ENCODE results near the gene ZDHHC8. TPM values are rescaled to one million over a fixed set of nuclear protein-coding genes. Genes with fewer than 3 reads are reported as not detected.

ZDHHC8 gene
- total and polyA plus RNA-seq, 2 donors (not counting 1 experiment from before 2014, with no cell fraction given), result 94.4 to 96.9 TPM

DNA sequence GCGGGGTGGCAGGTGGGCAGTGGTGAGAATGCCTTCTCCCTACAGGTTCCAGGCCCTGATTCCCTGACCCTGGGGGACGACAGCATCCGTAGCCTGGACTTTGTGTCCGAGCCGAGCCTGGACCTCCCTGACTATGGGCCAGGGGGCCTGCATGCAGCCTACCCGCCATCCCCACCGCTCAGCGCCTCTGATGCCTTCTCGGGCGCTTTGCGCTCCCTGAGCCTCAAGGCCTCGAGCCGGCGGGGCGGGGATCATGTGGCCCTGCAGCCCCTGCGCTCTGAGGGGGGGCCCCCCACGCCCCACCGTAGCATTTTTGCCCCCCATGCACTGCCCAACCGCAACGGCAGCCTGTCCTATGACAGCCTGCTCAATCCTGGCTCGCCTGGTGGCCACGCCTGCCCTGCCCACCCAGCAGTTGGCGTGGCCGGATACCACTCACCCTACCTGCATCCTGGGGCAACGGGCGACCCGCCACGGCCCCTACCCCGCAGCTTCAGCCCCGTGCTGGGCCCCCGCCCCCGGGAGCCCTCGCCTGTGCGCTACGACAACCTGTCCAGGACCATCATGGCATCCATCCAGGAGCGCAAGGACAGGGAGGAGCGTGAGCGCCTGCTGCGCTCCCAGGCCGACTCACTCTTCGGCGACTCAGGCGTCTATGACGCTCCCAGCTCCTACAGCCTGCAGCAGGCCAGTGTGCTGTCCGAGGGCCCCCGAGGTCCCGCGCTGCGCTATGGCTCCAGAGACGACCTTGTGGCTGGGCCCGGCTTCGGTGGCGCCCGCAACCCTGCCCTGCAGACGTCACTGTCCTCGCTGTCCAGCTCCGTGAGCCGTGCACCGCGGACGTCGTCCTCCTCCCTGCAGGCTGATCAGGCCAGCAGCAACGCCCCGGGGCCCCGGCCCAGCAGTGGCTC, 11.4 kb downstream of the ZDHHC8 start:
- no peak for ATAC-seq (ENCODE audit: low read depth)
- Histone ChIP-seq H3K36me3 (replicated peaks in 1 of 2; ENCODE audit: control extremely low read depth in 1 of 2, control insufficient read depth in 1 of 2, extremely low read depth in 1 of 2, insufficient read depth in 2 of 2, low read length in 1 of 2) (peaks cover 0 to 7% of the 10 kb centered on the region in 2 experiments), H3K27me3 (replicated peaks in 1 of 4; ENCODE audit: control extremely low read depth in 1 of 4, control insufficient read depth in 3 of 4, insufficient read depth in 4 of 4, low read length in 3 of 4) (no peaks in the 10 kb centered on the region), H3K9me3 (ENCODE audit: control extremely low read depth in 1 of 3, control insufficient read depth in 2 of 3, insufficient read depth in 1 of 3, low read length in 2 of 3) (no peaks in the 10 kb centered on the region), H3K27ac (ENCODE audit: low read length in 2 of 2) (no peak overlapping the region), H3K4me1 (ENCODE audit: control insufficient read depth in 2 of 2, insufficient read depth in 2 of 2, low read length in 2 of 2) (peaks cover 0 to under 1% of the 10 kb centered on the region in 2 donors), H3K4me3 (ENCODE audit: control extremely low read depth in 1 of 5, extremely low read depth in 1 of 5, insufficient read depth in 1 of 5, low read depth in 2 of 5, low read length in 4 of 5) (no peak overlapping the region), H4K20me1 (ENCODE audit: control insufficient read depth, insufficient read depth, low read length, poor library complexity, severe bottlenecking) (peaks cover 16% of the 10 kb centered on the region), H3K9ac (ENCODE audit: low read length) (no peak overlapping the region), H3K79me2 (ENCODE audit: control insufficient read depth, insufficient read depth, low read length) (peaks cover 7% of the 10 kb centered on the region), H3K4me2 (replicated peaks; ENCODE audit: low read depth, low read length, poor library complexity, severe bottlenecking) (no peak overlapping the region), H2AFZ (ENCODE audit: insufficient read depth, low read depth, low read length, poor library complexity, severe bottlenecking) (no peak overlapping the region)
- no peak overlapping the region for H3K27ac Mint-ChIP-seq
- peaks cover 11% of the 10 kb centered on the region for H3K4me1 Mint-ChIP-seq
- no peaks in the 10 kb centered on the region for H3K27me3 Mint-ChIP-seq
- ChIA-PET POLR2A (no interaction called here), CTCF (no interaction called here)
- TF ChIP-seq, protein P1, sequence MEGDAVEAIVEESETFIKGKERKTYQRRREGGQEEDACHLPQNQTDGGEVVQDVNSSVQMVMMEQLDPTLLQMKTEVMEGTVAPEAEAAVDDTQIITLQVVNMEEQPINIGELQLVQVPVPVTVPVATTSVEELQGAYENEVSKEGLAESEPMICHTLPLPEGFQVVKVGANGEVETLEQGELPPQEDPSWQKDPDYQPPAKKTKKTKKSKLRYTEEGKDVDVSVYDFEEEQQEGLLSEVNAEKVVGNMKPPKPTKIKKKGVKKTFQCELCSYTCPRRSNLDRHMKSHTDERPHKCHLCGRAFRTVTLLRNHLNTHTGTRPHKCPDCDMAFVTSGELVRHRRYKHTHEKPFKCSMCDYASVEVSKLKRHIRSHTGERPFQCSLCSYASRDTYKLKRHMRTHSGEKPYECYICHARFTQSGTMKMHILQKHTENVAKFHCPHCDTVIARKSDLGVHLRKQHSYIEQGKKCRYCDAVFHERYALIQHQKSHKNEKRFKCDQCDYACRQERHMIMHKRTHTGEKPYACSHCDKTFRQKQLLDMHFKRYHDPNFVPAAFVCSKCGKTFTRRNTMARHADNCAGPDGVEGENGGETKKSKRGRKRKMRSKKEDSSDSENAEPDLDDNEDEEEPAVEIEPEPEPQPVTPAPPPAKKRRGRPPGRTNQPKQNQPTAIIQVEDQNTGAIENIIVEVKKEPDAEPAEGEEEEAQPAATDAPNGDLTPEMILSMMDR (IDR thresholded peaks at IDR 0.05), result no peak
- TF ChIP-seq EZH2 (IDR thresholded peaks at IDR 0.05; ENCODE audit: borderline replicate concordance, insufficient read depth, low read depth, low read length, poor library complexity, severe bottlenecking), result no peak
- DNase-seq, result no peak
- intact Hi-C loops (cut with micrococcal nuclease), result no loop called here
- no peak overlapping the region for H3K4me3 Mint-ChIP-seq
- 98% methylated on average over 65 of the region's 65 CpGs for WGBS (ENCODE audit: insufficient coverage)
- no peaks in the 10 kb centered on the region for H3K9me3 Mint-ChIP-seq (ENCODE audit: insufficient read depth)

Measured in B cell (primary cell).